Measurements from ENCODE around the gene CHRNA4. TPM values are rescaled to one million over a fixed set of nuclear protein-coding genes. Genes with fewer than 3 reads are reported as not detected.
A peak's percentile ranks its signal among the peaks of the same experiment; 100 is the strongest.

CHRNA4 gene
- total and polyA plus RNA-seq, 2 of the 13 experiments (the other 11 are each of a cell fraction or from before 2014, with no cell fraction given): not detected

GRCh38 chr20:63343460-63344445, 17.4 kb downstream of the CHRNA4 start (continued):
- no peak for TF ChIP-seq GMEB2 (CRISPR knock-in tag; IDR thresholded peaks at IDR 0.05; ENCODE audit: low read depth)

GRCh38 chr20:63342561-63343459, 18.3 kb downstream of the CHRNA4 start:
- CTCF ChIA-PET (ENCODE audit: low intra/inter-chr PET ratio, low total read pairs): no interaction called here
- peaks cover 12 to 71% of the 10 kb centered on the region in 2 experiments for H3K27me3 ChIP-seq (ENCODE audit: control insufficient read depth in 1 of 2, insufficient read depth in 2 of 2, low read length in 2 of 2)
- in situ Hi-C loops (cut with HindIII; ENCODE audit: extremely low pct_ligation_motif_present, low pct_unique_long_range_greater_than_20kb) (no loop called here), intact Hi-C loops (cut with micrococcal nuclease; ENCODE audit: unreplicated experiment) (no loop called here)
- BruUV-seq (replicated peaks): no TSS peak
- ATAC-seq (no peak), DNase-seq (ENCODE audit: low spot score) (no peak), FAIRE-seq (no peak)
- H3K9ac ChIP-seq (ENCODE audit: insufficient read depth, low read depth, low read length): no peak overlapping the region
- H3K4me2 ChIP-seq (ENCODE audit: low read depth, low read length): no peak overlapping the region
- no peaks in the 10 kb centered on the region for H3K4me1 ChIP-seq (ENCODE audit: insufficient read depth, low read length)
- POLR2A ChIA-PET: no interaction called here
- no peak overlapping the region for H3K27ac ChIP-seq (ENCODE audit: extremely low read length, insufficient read depth, low read length)
- 69% methylated on average over 57 of the region's 59 CpGs for WGBS (ENCODE audit: low lambda C conversion rate)
- TF ChIP-seq RORA (CRISPR knock-in tag; IDR thresholded peaks at IDR 0.05): no peak
- peak; percentile 60 for TF ChIP-seq NFE2L2 (IDR thresholded peaks at IDR 0.05; ENCODE audit: low read length)
- no peaks in the 10 kb centered on the region for H3K9me3 ChIP-seq (ENCODE audit: low read length)
- H2AFZ ChIP-seq (ENCODE audit: low read length): no peak overlapping the region
- H3K36me3 ChIP-seq (replicated peaks in 1 of 2; ENCODE audit: control insufficient read depth in 1 of 2, insufficient read depth in 2 of 2, low read length in 2 of 2): no peaks in the 10 kb centered on the region
- no peak overlapping the region for H3K4me3 ChIP-seq (replicated peaks in 1 of 3; ENCODE audit: insufficient read depth in 1 of 3, low read depth in 2 of 3, low read length in 3 of 3)
- H3K79me2 ChIP-seq (ENCODE audit: insufficient read depth, low read length): no peaks in the 10 kb centered on the region
- H4K20me1 ChIP-seq (ENCODE audit: insufficient read depth, low read length): no peaks in the 10 kb centered on the region; the same call in 1 of the 2 replicates
